ENCODE measurements around the gene CTTNBP2.

The CTTNBP2 gene

DNA sequence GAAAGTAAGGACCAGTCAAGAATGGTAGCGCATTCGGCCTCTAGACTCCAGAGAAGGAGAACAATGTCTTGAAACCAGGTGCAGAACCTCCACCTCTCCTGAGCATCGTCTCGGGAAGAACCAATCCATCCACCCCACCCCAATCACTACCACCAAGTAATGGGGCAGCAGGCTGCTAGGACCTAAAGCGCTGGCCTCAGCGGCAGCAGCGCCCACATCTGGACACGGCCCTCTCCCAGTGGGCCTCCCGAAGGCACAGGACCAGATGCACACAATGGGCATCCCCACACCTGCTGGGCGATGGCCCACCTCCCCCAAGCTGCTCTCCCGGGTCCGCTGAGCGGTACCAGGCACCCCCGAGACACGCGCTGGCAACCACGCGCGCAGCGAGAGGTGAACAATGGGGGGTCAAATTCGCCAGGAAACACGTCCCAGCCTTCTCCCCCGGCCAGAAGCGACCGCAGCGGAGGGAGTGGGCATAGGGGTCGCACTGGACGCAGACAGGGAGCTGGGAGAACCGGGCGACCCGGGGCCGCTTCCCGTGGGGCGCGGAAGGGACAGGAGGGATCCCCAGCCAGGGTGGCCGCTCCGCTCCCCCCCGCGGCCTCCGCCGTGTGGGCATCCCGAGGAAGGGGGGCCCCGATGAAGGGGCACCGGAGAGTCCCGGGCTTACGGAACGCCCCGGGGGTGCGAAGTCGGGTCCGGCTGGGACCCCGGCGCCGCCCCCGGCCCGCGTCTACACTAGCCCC, 506 bp downstream of the CTTNBP2 start:
- in situ Hi-C loops (cut with MboI; ENCODE audit: low sequenced_read_pairs), result no loop called here

DNA sequence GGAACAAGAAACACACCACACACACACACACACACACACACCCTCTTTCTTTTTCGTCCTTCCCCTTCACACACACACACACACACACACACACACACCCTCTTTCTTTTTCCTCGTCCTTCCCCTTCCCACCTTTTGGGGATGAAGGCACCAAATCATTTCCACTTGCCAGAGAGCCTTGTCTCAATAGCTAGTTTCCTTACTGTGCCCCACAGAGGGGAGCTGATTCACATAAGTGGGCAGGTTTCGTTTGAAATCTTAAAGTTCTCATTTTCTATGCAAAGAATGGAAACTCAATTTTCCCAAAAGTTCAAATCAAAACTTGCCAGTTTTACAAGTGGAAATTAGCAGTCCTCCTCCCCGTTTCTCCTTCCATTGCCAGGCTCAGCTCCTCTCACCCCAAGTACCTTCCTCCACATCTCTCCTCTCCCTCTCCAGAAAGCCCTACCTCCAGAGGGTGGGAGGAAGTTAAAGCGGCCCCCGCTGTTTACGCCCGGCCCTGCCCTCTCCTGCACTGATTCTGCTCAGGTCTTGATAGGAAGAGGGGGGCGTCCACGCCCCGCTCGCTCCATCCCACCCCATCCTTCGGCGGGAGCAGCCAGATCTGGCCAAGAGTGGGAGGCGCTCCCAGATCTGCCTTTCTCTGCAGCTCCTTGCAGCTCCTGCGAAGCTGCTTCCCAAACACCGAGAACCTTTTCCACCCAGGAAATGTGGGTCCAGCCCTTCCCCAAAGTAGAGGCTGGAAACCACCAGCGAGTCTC, 1.3 kb downstream of the CTTNBP2 start:
- in situ Hi-C loops (cut with MboI; ENCODE audit: low sequenced_read_pairs), result no loop called here

DNA sequence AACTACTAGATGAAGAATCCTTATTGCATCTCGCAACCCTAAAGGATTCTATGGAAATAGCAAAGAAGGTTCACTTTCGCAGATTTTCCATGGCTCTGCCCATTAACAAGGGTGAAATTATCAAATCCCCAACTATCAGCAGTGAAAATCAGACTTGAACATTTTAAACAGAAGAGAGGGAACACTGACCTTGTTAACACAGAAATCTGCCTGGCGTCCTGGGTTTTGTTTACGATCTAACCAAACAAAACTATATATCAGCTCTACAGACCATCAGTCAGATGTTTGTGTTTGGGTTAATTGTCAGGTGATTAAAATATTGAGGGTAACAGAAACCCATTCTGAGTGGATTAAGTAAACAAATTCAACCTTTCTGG, 1.9 kb downstream of the CTTNBP2 start:
- in situ Hi-C loops (cut with MboI; ENCODE audit: low sequenced_read_pairs), result no loop called here

- in situ Hi-C loops (cut with MboI; ENCODE audit: low sequenced_read_pairs), result no loop called here
Observed at GRCh38 chr7:117870448-117871130, 2.7 kb downstream of the CTTNBP2 start.

DNA sequence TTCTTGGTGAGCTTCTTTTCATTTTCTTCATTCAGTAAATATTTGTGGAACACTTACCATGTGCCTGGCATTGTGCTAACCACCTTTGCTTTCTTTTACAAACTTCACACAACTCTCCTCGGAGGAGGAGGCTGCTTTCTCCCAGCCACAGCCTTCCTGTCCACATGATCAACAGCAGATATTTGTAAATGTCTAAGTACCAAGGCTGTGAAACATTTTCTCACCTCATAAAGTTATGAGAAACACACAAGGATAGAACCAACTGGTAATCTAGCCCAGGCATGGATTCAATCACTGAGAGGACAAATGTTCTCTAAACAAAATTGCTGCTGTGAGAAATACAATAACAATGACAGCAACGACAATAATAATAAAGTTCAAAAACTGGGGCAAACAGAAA, 3.9 kb downstream of the CTTNBP2 start:
- in situ Hi-C loops (cut with MboI; ENCODE audit: low sequenced_read_pairs), result no loop called here

GRCh38 chr7:117863618-117864017, 9.6 kb downstream of the CTTNBP2 start:
- in situ Hi-C loops (cut with MboI; ENCODE audit: low sequenced_read_pairs), result no loop called here

DNA sequence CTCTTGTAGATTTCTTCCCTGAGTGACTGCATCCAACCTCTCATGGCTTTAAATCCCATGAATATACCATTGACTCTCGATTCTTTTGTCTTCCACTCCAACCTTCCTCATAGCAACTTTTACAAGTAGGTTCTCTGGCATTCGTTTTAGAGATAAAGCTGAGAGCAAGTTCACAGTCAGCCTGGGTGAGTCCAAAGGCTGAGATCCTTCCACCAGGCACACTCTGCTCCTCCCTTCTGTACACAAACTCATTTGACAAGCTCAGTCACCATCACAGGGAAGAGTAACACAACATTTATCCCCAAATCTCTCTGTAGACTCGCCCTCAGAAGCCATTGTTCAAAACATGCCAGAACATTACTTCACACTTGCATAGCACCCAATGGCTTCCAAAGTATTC, 10.9 kb downstream of the CTTNBP2 start:
- in situ Hi-C loops (cut with MboI; ENCODE audit: low sequenced_read_pairs), result no loop called here

- in situ Hi-C loops (cut with MboI; ENCODE audit: low sequenced_read_pairs), result no loop called here
Observed at GRCh38 chr7:117859246-117859812, 13.9 kb downstream of the CTTNBP2 start.

DNA sequence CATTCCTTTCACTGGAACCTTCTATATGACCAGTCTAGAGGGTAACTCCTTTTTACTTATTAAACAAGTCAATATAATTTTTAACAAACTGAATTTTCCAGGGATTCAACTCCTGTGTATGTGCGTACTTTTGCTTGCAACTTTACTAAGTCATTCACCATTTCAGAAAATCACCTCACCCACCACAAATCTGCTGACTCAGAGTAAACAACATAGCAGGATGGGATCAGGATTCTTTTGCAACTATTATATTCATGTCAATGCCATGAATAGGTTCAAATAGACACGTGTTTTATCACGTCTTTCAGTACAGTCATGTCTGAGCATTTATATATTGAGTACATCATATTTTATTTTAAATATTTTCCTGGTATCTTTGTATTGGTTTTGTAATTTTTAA, 14.5 kb downstream of the CTTNBP2 start:
- in situ Hi-C loops (cut with MboI; ENCODE audit: low sequenced_read_pairs), result no loop called here

GRCh38 chr7:117857718-117858117, 15.5 kb downstream of the CTTNBP2 start:
- in situ Hi-C loops (cut with MboI; ENCODE audit: low sequenced_read_pairs), result no loop called here

DNA sequence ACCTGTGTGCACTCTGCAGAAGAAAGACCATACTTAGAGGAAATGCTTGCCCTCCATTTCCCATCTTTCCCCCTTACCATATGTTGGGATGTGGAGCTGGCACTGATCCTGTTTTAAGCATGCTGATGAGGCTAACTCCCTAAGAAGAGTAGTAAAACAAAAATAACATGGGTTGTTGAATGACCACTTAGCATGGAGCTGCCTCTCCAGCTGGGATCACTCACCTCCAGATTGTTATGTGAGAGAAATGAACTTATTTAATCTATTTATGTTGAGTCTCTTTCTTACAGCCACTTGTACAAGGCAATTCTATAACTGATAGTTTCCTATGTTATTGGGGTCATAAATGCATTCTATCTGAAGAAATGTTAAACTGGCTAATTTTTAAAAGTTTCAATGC, 17.0 kb downstream of the CTTNBP2 start:
- in situ Hi-C loops (cut with MboI; ENCODE audit: low sequenced_read_pairs), result no loop called here

DNA sequence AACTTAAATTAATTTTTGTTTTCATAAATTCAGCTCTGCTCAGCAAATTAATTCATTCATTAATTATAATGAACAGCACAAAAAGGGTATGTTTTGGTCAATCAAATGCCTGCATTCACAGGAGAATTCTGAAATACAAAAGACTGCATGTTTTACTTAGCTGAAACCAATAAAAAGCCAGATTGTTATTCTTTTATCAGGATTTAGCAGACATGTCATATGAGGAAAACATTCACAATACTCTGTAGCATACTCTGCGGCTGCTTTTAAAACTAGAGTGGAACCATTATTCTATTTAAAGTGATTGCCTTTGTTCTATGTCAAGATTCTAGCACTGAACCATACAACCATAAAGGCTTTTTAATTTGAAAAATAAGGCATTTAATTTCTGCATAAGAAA, 19.1 kb downstream of the CTTNBP2 start:
- in situ Hi-C loops (cut with MboI; ENCODE audit: low sequenced_read_pairs), result no loop called here

DNA sequence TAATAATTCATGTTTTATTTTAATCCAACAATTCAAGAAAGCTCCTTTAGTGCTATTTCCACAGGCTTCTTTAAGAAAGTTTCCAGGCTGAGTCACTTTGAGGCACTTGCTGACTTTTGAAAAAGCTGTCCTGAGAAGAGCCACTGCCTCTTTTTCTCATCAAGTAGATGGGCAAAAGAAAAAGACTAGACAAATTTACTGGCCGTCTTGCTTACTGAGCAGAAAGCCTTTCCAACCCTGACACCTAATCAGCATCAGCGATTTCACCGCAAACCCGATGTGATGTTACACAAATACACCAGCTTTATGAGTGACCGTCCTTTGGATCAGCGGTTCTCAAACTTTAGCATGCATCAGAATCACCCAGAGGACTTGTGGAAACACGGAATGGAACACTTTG, 24.3 kb downstream of the CTTNBP2 start:
- in situ Hi-C loops (cut with MboI; ENCODE audit: low sequenced_read_pairs), result no loop called here

- in situ Hi-C loops (cut with MboI; ENCODE audit: low sequenced_read_pairs), result no loop called here
Observed at GRCh38 chr7:117844678-117845077, 28.6 kb downstream of the CTTNBP2 start.

DNA sequence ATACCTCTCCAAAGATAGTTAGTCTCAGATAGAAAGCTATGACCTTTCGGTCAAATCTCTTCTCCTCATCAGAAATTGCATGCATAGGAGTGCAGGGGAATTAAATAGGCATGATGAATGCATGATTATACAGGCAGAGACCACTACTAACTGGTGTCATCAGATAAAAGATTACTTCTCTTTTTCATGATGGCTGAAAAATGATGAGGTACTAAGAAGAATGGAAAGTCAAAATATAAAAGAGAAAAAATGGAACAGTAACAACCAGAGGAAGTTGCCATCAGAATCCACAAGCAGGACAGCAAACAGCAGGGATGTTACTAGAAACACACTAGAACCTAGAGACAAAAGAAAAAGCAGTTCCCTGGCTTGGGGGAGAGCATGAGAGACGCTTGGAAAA, 31.6 kb downstream of the CTTNBP2 start:
- in situ Hi-C loops (cut with MboI; ENCODE audit: low sequenced_read_pairs), result no loop called here

- in situ Hi-C loops (cut with MboI; ENCODE audit: low sequenced_read_pairs), result no loop called here
Observed at GRCh38 chr7:117841011-117841410, 32.2 kb downstream of the CTTNBP2 start.

GRCh38 chr7:117839507-117839906, 33.7 kb downstream of the CTTNBP2 start:
- in situ Hi-C loops (cut with MboI; ENCODE audit: low sequenced_read_pairs), result no loop called here

- in situ Hi-C loops (cut with MboI; ENCODE audit: low sequenced_read_pairs), result no loop called here
Observed at GRCh38 chr7:117837841-117838240, 35.4 kb downstream of the CTTNBP2 start.

- in situ Hi-C loops (cut with MboI; ENCODE audit: low sequenced_read_pairs), result no loop called here
Observed at GRCh38 chr7:117835016-117835664, 38.1 kb downstream of the CTTNBP2 start.

DNA sequence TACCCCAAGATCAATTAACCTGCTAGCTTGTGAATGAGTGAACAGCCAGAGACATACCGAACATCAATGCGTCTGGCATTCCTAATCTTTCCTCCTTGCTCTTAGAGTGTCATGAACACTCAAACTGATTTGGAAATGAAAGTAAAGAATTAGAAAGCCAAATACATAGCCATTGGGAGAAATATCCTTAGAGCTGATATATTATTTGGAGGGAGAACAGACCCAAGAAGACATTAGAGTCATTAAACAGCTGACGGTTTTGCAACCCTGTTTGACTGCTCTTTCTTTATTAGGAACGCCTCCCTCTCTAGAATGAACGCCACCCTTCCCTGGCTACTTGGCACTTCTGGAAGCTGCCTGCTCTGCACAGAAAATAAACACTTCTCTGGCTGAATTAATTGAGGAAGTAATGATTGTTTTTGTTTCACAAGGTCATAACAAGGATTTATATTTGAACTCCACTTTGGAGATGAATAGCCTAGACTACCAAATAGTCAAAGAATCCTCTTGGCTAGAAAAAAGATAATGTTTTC, 42.8 kb downstream of the CTTNBP2 start:
- in situ Hi-C loops (cut with MboI; ENCODE audit: low sequenced_read_pairs), result no loop called here

Data from hTERT RPE-1 (cell line).